WERI-Rb-1 (cell line): Measurements from ENCODE around the gene CATSPERD.

Experiments used
- DNase-seq: peaks from one replicate; pipeline ENCODE4 v3.0.0-alpha.2; 2020
- H3K27ac ChIP-seq: fragments of 250-450 bp; sonication (Bioruptor Pico); 2 replicates; pipeline ENCODE4 v1.5.1; 2020; ENCODE audit warnings: mild to moderate bottlenecking, moderate library complexity
- H3K27me3 ChIP-seq: fragments of 250-450 bp; sonication (Bioruptor Pico); 2 replicates; pipeline ENCODE4 v1.5.1; 2021; ENCODE audit warnings: mild to moderate bottlenecking, low read depth, moderate library complexity; ENCODE audit not compliant: insufficient read depth, severe bottlenecking
- H3K36me3 ChIP-seq: fragments of 250-450 bp; sonication (Bioruptor Pico); 2 replicates; pipeline ENCODE4 v1.5.1; 2020; ENCODE audit warnings: mild to moderate bottlenecking, moderate library complexity
- H3K4me3 ChIP-seq: 2 replicates; pipeline ENCODE4 v1.5.1; 2011; ENCODE audit warnings: low read depth, mild to moderate bottlenecking, control low read depth, low read length
- H3K9me3 ChIP-seq: fragments of 250-450 bp; sonication (Bioruptor Pico); 2 replicates; pipeline ENCODE4 v1.5.1; 2021; ENCODE audit warnings: mild to moderate bottlenecking, moderate library complexity; ENCODE audit not compliant: severe bottlenecking
- TF ChIP-seq, protein P1 (sequence below): IDR thresholded peaks from 2 replicates; pipeline ENCODE4 v1.5.1; 2011; ENCODE audit warnings: low read depth, mild to moderate bottlenecking, control low read depth, inconsistent platforms, low read length

Gene CATSPERD

DNA sequence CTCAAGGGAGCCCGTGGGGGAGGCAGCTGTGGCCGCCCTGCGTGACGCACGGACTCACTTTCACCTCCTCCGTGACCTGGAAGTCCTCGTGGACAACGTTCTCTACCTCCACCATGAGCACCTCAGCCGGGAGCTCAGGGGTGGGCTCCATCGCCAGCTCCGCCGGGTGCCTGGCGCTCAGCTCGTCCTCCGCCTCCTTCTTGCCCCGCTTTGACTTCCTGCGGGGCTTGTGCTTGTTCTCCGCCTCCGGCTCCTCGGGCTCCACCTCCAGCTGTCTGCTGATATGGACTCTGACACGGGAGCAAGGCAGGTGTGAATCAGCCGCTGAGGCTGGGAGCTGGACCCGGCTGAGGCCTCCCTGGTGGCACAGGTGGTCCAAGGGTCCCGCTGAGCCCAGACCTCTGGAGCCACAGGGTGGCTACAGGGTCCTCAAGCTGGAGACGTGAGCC lies 8.7 kb upstream of the CATSPERD start:
- Histone ChIP-seq H3K27ac (no peak overlapping the region), H3K4me3 (no peak overlapping the region)
- TF ChIP-seq, protein P1, sequence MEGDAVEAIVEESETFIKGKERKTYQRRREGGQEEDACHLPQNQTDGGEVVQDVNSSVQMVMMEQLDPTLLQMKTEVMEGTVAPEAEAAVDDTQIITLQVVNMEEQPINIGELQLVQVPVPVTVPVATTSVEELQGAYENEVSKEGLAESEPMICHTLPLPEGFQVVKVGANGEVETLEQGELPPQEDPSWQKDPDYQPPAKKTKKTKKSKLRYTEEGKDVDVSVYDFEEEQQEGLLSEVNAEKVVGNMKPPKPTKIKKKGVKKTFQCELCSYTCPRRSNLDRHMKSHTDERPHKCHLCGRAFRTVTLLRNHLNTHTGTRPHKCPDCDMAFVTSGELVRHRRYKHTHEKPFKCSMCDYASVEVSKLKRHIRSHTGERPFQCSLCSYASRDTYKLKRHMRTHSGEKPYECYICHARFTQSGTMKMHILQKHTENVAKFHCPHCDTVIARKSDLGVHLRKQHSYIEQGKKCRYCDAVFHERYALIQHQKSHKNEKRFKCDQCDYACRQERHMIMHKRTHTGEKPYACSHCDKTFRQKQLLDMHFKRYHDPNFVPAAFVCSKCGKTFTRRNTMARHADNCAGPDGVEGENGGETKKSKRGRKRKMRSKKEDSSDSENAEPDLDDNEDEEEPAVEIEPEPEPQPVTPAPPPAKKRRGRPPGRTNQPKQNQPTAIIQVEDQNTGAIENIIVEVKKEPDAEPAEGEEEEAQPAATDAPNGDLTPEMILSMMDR = no peak

GRCh38 chr19:5713228-5713627 lies 7.2 kb upstream of the CATSPERD start:
- TF ChIP-seq, protein P1 = no peak
- Histone ChIP-seq H3K9me3 (no peaks in the 10 kb centered on the region), H3K36me3 (peaks cover 77% of the 10 kb centered on the region), H3K27me3 (no peaks in the 10 kb centered on the region), H3K4me3 (no peak overlapping the region), H3K27ac (no peak overlapping the region)
- DNase-seq = no peak

More for the DNA sequence above, 8.7 kb upstream of the CATSPERD start:
- peaks cover 76% of the 10 kb centered on the region for H3K36me3 ChIP-seq
- DNase-seq = no peak
- H3K27me3 ChIP-seq = no peaks in the 10 kb centered on the region
- no peaks in the 10 kb centered on the region for H3K9me3 ChIP-seq

GRCh38 chr19:5714816-5715215 lies 5.6 kb upstream of the CATSPERD start:
- H3K27me3 ChIP-seq = no peaks in the 10 kb centered on the region
- DNase-seq = no peak
- no peak overlapping the region for H3K27ac ChIP-seq
- TF ChIP-seq, protein P1 = no peak
- H3K36me3 ChIP-seq = peaks cover 69% of the 10 kb centered on the region
- H3K9me3 ChIP-seq = no peaks in the 10 kb centered on the region
- no peak overlapping the region for H3K4me3 ChIP-seq

DNA sequence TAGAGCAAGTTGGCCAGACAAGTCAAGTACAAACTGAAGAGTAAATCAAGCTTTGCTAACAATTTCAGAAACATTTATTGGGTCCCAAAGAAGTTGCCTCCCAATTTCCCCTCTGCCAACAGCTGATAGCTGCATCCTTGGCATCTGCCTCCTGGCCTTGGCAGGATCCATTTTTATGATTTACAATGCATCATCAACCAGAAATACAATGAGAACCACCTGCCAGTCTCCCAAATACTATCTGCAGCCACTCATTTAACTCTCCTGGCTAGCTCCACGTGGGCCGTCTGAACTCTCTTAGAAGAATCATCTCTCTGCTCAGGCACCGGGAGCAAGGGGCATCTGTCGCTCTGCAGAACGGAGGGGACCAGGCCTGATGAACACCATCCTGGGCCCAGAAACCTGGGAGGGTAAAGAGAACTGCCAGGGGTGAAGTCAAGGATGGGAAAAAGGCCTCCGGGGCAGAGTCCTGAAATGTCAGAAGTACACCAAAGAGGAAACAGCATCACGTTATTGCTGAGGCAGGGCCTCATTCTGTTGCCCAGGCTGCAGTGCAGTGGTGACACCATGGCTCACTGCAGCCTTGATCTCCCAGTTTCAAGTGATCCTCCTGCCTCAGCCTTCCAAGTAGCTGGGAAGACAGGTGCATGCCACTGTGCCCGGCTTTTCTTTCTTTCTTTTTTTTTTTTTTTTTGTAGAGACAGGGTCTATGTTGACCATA lies 3.1 kb upstream of the CATSPERD start:
- DNase-seq = no peak
- Histone ChIP-seq H3K9me3 (no peaks in the 10 kb centered on the region), H3K4me3 (no peak overlapping the region), H3K36me3 (peaks cover 46% of the 10 kb centered on the region), H3K27me3 (no peaks in the 10 kb centered on the region), H3K27ac (no peak overlapping the region)
- TF ChIP-seq, protein P1 = no peak

DNA sequence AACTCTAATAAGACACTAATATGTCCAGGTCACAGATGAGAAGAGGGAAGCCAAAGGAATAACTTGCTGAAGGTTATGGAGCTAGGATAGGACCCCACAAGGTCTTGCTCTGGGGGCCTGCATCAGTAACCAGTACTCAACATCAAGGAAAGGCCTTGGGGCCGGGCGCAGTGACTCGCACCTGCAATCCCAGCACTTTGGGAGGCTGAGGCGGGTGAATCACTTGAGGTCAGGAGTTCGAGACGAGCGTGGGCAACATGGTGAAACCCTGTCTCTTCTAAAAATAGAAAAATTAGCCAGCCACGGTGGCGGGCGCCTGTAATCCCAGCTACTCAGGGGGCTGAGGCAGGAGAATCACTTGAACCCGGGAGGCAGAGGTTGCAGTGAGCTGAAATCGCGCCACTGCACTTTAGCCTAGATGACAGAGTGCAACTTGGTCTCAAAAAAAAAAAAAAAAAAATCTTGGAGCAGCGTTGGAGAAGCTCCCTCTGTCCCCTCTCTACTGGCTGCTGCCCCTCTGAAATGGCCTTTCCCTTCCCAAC lies 2.3 kb upstream of the CATSPERD start:
- H3K4me3 ChIP-seq = peak overlapping the region; percentile 99; the same call in 1 of the 2 replicates
- no peaks in the 10 kb centered on the region for H3K9me3 ChIP-seq
- H3K27ac ChIP-seq = no peak overlapping the region
- TF ChIP-seq, protein P1 = no peak
- DNase-seq = no peak
- peaks cover 40% of the 10 kb centered on the region for H3K36me3 ChIP-seq
- no peaks in the 10 kb centered on the region for H3K27me3 ChIP-seq
